DMS 273 treated with DMSO at 0.1 percent for 48 hours (cell line): ENCODE data around the gene DNAJA1.

Experiments
- DNase-seq: peaks from one replicate; lab custom pipeline; 2025; lab: John Stamatoyannopoulos, UW

Gene DNAJA1

GRCh38 chr9:33029231-33029786, 4.2 kb downstream of the DNAJA1 start:
- no peak for DNase-seq

- no peak for DNase-seq
Observed at GRCh38 chr9:33030285-33030684, 5.2 kb downstream of the DNAJA1 start.

GRCh38 chr9:33032292-33032691, 7.2 kb downstream of the DNAJA1 start:
- DNase-seq: no peak

GRCh38 chr9:33032865-33033264, 7.8 kb downstream of the DNAJA1 start:
- DNase-seq: no peak

- no peak for DNase-seq
Observed at GRCh38 chr9:33040792-33041431, 15.8 kb downstream of the DNAJA1 start.

- DNase-seq: no peak
Observed at GRCh38 chr9:33041432-33042188, 16.5 kb downstream of the DNAJA1 start.

GRCh38 chr9:33042473-33042872, 17.4 kb downstream of the DNAJA1 start:
- no peak for DNase-seq

- no peak for DNase-seq
Observed at GRCh38 chr9:33043671-33044070, 18.6 kb downstream of the DNAJA1 start.

- DNase-seq: peak; percentile 72
Observed at GRCh38 chr9:33044162-33044673, 19.1 kb downstream of the DNAJA1 start.

GRCh38 chr9:33044677-33045282, 19.7 kb downstream of the DNAJA1 start:
- DNase-seq: peak; percentile 59

GRCh38 chr9:33046061-33046460, 21.0 kb downstream of the DNAJA1 start:
- DNase-seq: no peak

- no peak for DNase-seq
Observed at GRCh38 chr9:33048054-33048465, 23.0 kb downstream of the DNAJA1 start.

GRCh38 chr9:33049680-33050361, 24.7 kb downstream of the DNAJA1 start:
- DNase-seq: no peak

GRCh38 chr9:33051144-33051543, 26.1 kb downstream of the DNAJA1 start:
- no peak for DNase-seq

- DNase-seq: no peak
Observed at GRCh38 chr9:33065157-33066076, 40.3 kb downstream of the DNAJA1 start.

- DNase-seq: no peak
Observed at GRCh38 chr9:33068991-33069390, 43.9 kb downstream of the DNAJA1 start.

- peak; percentile 96 for DNase-seq
Observed at GRCh38 chr9:33076046-33077004, 51.3 kb downstream of the DNAJA1 start, which contains the start of gene SMU1. SMU1 (minus strand) TSS chr9:33076674; CDS start chr9:33076608, 66 bp downstream.

GRCh38 chr9:33080534-33080933, 55.5 kb downstream of the DNAJA1 start:
- DNase-seq: no peak

- DNase-seq: peak; percentile 91
Observed at GRCh38 chr9:33081128-33081851, 56.2 kb downstream of the DNAJA1 start.
